GM12878 (cell line): Measurements from ENCODE around the gene CTSD. TPM values are rescaled to one million over a fixed set of nuclear protein-coding genes. Genes with fewer than 3 reads are reported as not detected.

ENCODE experiments used
- ATAC-seq: fragments of 200-7000 bp; cut with Tn5 transposase; 3 replicates; pipeline ENCODE4 v1.9.1; 2020; ENCODE audit warnings: mild to moderate bottlenecking, moderate library complexity
- BruUV-seq: library from RNA; stranded (reverse); fragments of 400-500 nt; replicated peaks from 2 replicates; lab custom pipeline; 2021; lab: Mats Ljungman, UMichigan
- CTCF ChIA-PET: fragments of 300-600 bp; sonication (Branson Sonifier 250); formaldehyde crosslinking; extraction: SDS; loops from one replicate; lab custom pipeline; 2021; ENCODE audit warnings: inconsistent platforms; lab: Yijun Ruan, JAX
- POLR2A ChIA-PET: fragments of 350-600 bp; formaldehyde crosslinking; extraction: SDS; loops from one replicate; lab custom pipeline; 2021; ENCODE audit warnings: inconsistent platforms; lab: Charles Lee
- RAD21 ChIA-PET: fragments of 300-600 bp; sonication (Branson Sonifier 250); formaldehyde crosslinking; loops from one replicate; lab custom pipeline; 2023; ENCODE audit warnings: antibody characterized with exemption; ENCODE audit not compliant: unreplicated experiment; lab: Charles Lee
- SMC1A ChIA-PET: fragments of 300-600 bp; sonication (Branson Sonifier 250); formaldehyde crosslinking; loops from one replicate; lab custom pipeline; 2023; ENCODE audit not compliant: unreplicated experiment, uncharacterized antibody; lab: Charles Lee
- DNase-seq: peaks from one replicate; pipeline ENCODE4 v3.0.0-alpha.2; 2011; ENCODE audit warnings: low read depth, low spot score
- FAIRE-seq: peaks from 3 replicates; lab custom pipeline; 2011; peaks lifted over from hg19 to GRCh38; lab: Jason Lieb, UNC
- H2AFZ ChIP-seq: 2 replicates; pipeline ENCODE4 v1.6.0; 2011; ENCODE audit warnings: low read depth, low read length, control low read depth; ENCODE audit not compliant: control insufficient read depth
- H3K27ac ChIP-seq: 2 replicates; pipeline ENCODE4 v1.5.1; 2011; ENCODE audit warnings: control low read depth; ENCODE audit not compliant: control insufficient read depth, insufficient read depth
- H3K27me3 ChIP-seq, 2 experiments: replicated peaks in 1 of 2; 2 replicates each; pipeline versions ENCODE4 v1.6.0 to v1.6.1; 2011; ENCODE audit warnings: low read length in 1 of 2; ENCODE audit not compliant: control insufficient read depth in 2 of 2, insufficient read depth in 2 of 2
- H3K36me3 ChIP-seq, 2 experiments: 2 replicates each; pipeline ENCODE4 v1.5.1; 2011; ENCODE audit warnings: low read length in 1 of 2; ENCODE audit not compliant: control insufficient read depth in 2 of 2, insufficient read depth in 2 of 2
- H3K4me1 ChIP-seq: 2 replicates; pipeline ENCODE4 v1.6.1; 2011; ENCODE audit warnings: mild to moderate bottlenecking, low read length, moderate library complexity, mixed read lengths; ENCODE audit not compliant: control insufficient read depth, insufficient read depth
- H3K4me2 ChIP-seq: 2 replicates; pipeline ENCODE4 v1.6.0; 2011; ENCODE audit warnings: control low read depth; ENCODE audit not compliant: control insufficient read depth, insufficient read depth
- H3K4me3 ChIP-seq: fragments of 200-600 bp; sonication (generic); 2 replicates; pipeline ENCODE4 v1.5.1; 2016
- H3K79me2 ChIP-seq: 2 replicates; pipeline ENCODE4 v1.6.0; 2011; ENCODE audit warnings: low read length; ENCODE audit not compliant: control insufficient read depth, insufficient read depth
- H3K9ac ChIP-seq: 2 replicates; pipeline ENCODE4 v1.8.0; 2011; ENCODE audit warnings: low read length, control low read depth, mixed read lengths; ENCODE audit not compliant: control insufficient read depth, insufficient read depth
- H3K9me3 ChIP-seq: replicated peaks from 3 replicates; pipeline ENCODE4 v1.5.1; 2011; ENCODE audit warnings: mild to moderate bottlenecking, low read length; ENCODE audit not compliant: control insufficient read depth, insufficient read depth
- H4K20me1 ChIP-seq: 2 replicates; pipeline ENCODE4 v1.6.0; 2011; ENCODE audit not compliant: control insufficient read depth, insufficient read depth
- IKZF2 ChIP-seq, 2 experiments: fragments of 450-650 bp; IDR thresholded peaks; 2 replicates each; pipeline ENCODE4 v1.6.1; 2017; ENCODE audit warnings: mild to moderate bottlenecking in 2 of 2, moderate library complexity in 2 of 2
- NR2F1 ChIP-seq: fragments of 450-650 bp; conservative IDR thresholded peaks from 2 replicates; pipeline ENCODE4 v1.6.1; 2017; ENCODE audit warnings: mild to moderate bottlenecking
- PAX5 ChIP-seq: IDR thresholded peaks from 2 replicates; pipeline ENCODE4 v1.6.1; 2011; ENCODE audit warnings: low read depth, low read length, borderline replicate concordance
- POLR2AphosphoS5 ChIP-seq: IDR thresholded peaks from 2 replicates; pipeline ENCODE4 v1.6.1; 2011; ENCODE audit warnings: mild to moderate bottlenecking, low read length, inconsistent platforms
- TBL1XR1 ChIP-seq: IDR thresholded peaks from 2 replicates; pipeline ENCODE4 v1.6.1; 2012; ENCODE audit warnings: low read depth, low read length, improper control_type of control experiment
- ZNF207 ChIP-seq: fragments of 450-650 bp; IDR thresholded peaks from 2 replicates; pipeline ENCODE4 v1.6.1; 2014; ENCODE audit warnings: antibody characterized with exemption, mild to moderate bottlenecking, borderline replicate concordance
- WGBS: methylation state at CpG from one replicate; pipeline ENCODE4 v1.1.6; 2016; ENCODE audit warnings: low lambda C conversion rate; ENCODE audit not compliant: insufficient replicate concordance, insufficient coverage; ENCODE audit errors: missing lambda C conversion rate; 5-methylcytosine and 5-hydroxymethylcytosine counted together
- in situ Hi-C: fragments of 300-500 bp; cut with MboI; formaldehyde crosslinking; loops from 9 replicates; pipeline ENCODE4 v1.14.3; 2018; ENCODE audit warnings: mixed read lengths
- intact Hi-C: fragments of 100-400 bp; cut with micrococcal nuclease; formaldehyde crosslinking; loops from one replicate; pipeline ENCODE4 v1.14.2; 2022; ENCODE audit not compliant: unreplicated experiment
- polyA plus RNA-seq, 11 experiments: library from polyadenylated mRNA; depleted of rRNA in 4 of 11; unstranded in 6 of 11; stranded (reverse) in 5 of 11; fragments of >200 nt; fragmentation: Nextera tagmentation in 4 of 11; fragmentation: Illumina TruSeq in 1 of 11; extraction: Ambion mirVana in 4 of 11; extraction: Trizol in 1 of 11; gene quantifications; 1 replicate in 1 of 11; 2 replicates in 10 of 11; pipeline versions ENCODE4 v1.2.1 to v1.2.3, GENCODE V29; 2011 to 2016; ENCODE audit warnings: inconsistent platforms in 2 of 11, missing spikeins in 2 of 11, low read depth in 1 of 11
- total RNA-seq, 4 experiments: library from RNA; depleted of rRNA in 3 of 4; stranded (reverse); fragments of >200 nt in 3 of 4; fragmentation: Illumina TruSeq in 1 of 4; extraction: Trizol in 1 of 4; gene quantifications; 2 replicates each; pipeline versions ENCODE4 v1.2.1 to v1.2.3, GENCODE V29; 2013 to 2021
- TF ChIP-seq, protein P1 (sequence below): fragments of 450-650 bp; IDR thresholded peaks from 2 replicates; pipeline ENCODE4 v1.6.1; 2016; ENCODE audit warnings: mild to moderate bottlenecking
- TF ChIP-seq, protein P2 (sequence below): IDR thresholded peaks from 2 replicates; pipeline ENCODE4 v1.6.1; 2011; ENCODE audit warnings: borderline replicate concordance, low read depth, mild to moderate bottlenecking, moderate library complexity, low read length; ENCODE audit not compliant: insufficient read depth, poor library complexity, severe bottlenecking

CTSD gene
- total and polyA plus RNA-seq, 10 of the 15 experiments (the other 5 are each of a cell fraction or from before 2014, with no cell fraction given): 0.42 to 54.6 (median 25.0) TPM

DNA sequence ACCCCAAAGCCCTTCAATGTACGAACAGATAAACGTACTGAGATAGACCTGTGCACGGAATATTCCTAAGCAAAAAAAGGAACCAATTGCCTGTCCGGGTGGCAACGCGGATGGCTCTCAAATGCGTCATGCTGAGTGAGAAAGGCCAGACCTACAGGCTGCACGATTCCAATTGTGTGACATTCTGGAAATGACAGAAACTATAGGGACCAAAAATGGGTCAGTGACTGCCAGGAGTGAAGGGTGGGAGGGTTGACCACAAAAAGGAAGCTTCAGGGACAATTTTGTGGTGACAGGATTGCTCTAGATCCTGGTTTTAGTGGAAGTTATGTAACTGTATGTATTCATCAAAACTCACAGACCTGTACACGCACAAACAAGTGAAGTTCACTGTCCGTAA is 47.0 kb upstream of the CTSD start:
- BruUV-seq: no TSS peak
- Histone ChIP-seq H3K27ac (no peak overlapping the region), H3K4me2 (no peak overlapping the region), H3K9ac (no peak overlapping the region), H4K20me1 (no peaks in the 10 kb centered on the region), H3K36me3 (no peaks in the 10 kb centered on the region), H3K4me1 (no peaks in the 10 kb centered on the region), H3K4me3 (no peak overlapping the region), H3K79me2 (no peaks in the 10 kb centered on the region), H3K9me3 (peaks cover 2% of the 10 kb centered on the region; the same call in 1 of the 3 replicates), H3K27me3 (0 out of 4 replicates have a peak, but pooled peaks cover 0 to 1% of the 10 kb centered on the region in 2 experiments), H2AFZ (no peak overlapping the region)
- intact Hi-C loops (no loop called here), in situ Hi-C loops (no loop called here)
- RAD21 ChIA-PET: no interaction called here
- SMC1A ChIA-PET: no interaction called here
- POLR2A ChIA-PET: no interaction called here
- CTCF ChIA-PET: no interaction called here
- FAIRE-seq (no peak), ATAC-seq (no peak), DNase-seq (no peak)
- TF ChIP-seq POLR2AphosphoS5 (no peak), NR2F1 (no peak), IKZF2 (IDR thresholded peaks at IDR 0.05) (no peak), TBL1XR1 (no peak), PAX5 (no peak), ZNF207 (no peak)
- TF ChIP-seq, protein P1, sequence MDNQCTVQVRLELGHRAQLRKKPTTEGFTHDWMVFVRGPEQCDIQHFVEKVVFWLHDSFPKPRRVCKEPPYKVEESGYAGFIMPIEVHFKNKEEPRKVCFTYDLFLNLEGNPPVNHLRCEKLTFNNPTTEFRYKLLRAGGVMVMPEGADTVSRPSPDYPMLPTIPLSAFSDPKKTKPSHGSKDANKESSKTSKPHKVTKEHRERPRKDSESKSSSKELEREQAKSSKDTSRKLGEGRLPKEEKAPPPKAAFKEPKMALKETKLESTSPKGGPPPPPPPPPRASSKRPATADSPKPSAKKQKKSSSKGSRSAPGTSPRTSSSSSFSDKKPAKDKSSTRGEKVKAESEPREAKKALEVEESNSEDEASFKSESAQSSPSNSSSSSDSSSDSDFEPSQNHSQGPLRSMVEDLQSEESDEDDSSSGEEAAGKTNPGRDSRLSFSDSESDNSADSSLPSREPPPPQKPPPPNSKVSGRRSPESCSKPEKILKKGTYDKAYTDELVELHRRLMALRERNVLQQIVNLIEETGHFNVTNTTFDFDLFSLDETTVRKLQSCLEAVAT: no peak
- TF ChIP-seq, protein P2, sequence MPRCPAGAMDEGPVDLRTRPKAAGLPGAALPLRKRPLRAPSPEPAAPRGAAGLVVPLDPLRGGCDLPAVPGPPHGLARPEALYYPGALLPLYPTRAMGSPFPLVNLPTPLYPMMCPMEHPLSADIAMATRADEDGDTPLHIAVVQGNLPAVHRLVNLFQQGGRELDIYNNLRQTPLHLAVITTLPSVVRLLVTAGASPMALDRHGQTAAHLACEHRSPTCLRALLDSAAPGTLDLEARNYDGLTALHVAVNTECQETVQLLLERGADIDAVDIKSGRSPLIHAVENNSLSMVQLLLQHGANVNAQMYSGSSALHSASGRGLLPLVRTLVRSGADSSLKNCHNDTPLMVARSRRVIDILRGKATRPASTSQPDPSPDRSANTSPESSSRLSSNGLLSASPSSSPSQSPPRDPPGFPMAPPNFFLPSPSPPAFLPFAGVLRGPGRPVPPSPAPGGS: no peak
- 18% methylated on average over 10 of the region's 10 CpGs for WGBS
